Upper lobe of left lung (tissue), 4 donors: ENCODE results near the gene IFIT3.

Source experiments
- CTCF ChIP-seq, 6 experiments: fragments of 450-650 bp in 4 of 6; fragments of 200-600 bp in 2 of 6; sonication (generic) in 2 of 6; IDR thresholded peaks; one replicate each; pipeline ENCODE4 v1.5.1; 2016 to 2019; ENCODE audit warnings: antibody characterized with exemption in 6 of 6
- EP300 ChIP-seq, 4 donors: sonication (generic); formaldehyde crosslinking; IDR thresholded peaks; one replicate each; pipeline ENCODE4 v1.5.1; 2017; ENCODE audit warnings: antibody characterized with exemption in 4 of 4, control low read depth in 2 of 4
- POLR2A ChIP-seq, 4 donors: fragments of 450-650 bp; IDR thresholded peaks; one replicate each; pipeline ENCODE4 v1.5.1; 2016 to 2017; ENCODE audit warnings: antibody characterized with exemption in 4 of 4, mild to moderate bottlenecking in 2 of 4
- POLR2AphosphoS5 ChIP-seq, 2 donors: sonication (generic); formaldehyde crosslinking; IDR thresholded peaks; one replicate each; pipeline ENCODE4 v1.5.1; 2017; ENCODE audit warnings: antibody characterized with exemption in 2 of 2

GRCh38 chr10:89279421-89279869, 48.4 kb upstream of the IFIT3 start:
- no peak for TF ChIP-seq CTCF (IDR thresholded peaks at IDR 0.05)
- no peak for TF ChIP-seq POLR2AphosphoS5 (IDR thresholded peaks at IDR 0.05)
- no peak for TF ChIP-seq POLR2A (IDR thresholded peaks at IDR 0.05)
- TF ChIP-seq EP300 (IDR thresholded peaks at IDR 0.05) = no peak
